ENCODE measurements around the gene EDN2.

Gene EDN2

DNA sequence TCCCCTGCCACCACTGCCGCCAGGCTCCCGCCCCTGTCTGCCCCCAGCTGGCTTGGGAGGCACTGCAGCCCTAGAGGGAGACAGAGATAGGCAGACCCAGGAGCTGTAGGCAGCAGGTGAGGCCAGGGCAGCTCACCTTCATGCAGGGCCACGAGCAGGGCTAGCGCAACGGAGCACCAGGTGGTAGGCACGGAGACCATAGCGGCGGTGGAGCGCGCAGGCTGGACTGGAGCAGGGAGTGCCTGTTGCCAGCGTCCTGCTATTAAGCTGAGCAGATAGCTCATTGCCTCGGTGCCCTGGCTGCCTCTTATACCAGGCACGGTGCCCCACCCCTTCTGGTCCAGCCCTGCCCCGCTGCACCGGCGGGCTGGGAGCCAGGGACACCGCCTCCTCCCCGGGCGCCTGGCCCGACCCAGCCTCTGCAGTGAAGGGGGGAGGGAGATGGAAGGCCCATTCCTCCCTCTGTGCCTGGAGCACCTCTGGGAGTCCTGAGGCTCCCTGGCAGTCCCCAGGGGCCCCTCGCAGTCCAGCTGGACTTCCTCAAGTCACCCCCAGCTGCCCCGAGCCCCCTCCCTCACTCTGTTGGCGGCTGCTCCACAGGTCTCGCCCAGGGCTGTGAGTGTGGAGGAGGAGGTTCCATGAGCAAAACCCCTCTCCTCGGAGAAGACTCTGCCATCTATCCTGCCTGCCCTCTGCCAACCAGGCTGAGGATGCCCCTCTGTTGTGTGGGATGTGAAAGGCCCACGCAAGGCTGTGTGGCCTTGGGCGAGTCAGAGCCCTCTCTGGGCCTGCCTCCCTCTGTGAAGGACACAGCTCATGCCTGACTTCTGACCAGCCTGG is at the start of gene EDN2:
TSS of gene EDN2 (minus strand) at position 282 of the 840 bp plus-strand sequence. CDS start at position 200, 82 bp downstream.
- DNase-seq (ENCODE audit: low spot score) = no peak

DNA sequence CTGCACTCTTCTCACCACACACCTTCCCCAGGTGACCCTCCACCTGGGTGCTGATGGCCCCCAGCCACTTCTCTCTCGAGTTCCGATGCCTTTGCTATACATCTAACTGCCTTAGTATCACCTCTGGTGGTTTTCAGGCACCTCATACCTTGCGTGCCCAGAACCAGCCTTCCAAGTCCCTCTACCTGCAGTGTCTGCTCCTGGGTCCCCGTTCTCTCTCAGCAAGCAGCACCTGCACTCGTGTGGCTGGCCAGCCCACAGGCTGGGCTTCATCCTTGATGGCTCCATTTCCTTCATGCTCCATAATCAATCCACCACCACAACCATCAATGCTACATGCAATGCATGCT is 49.2 kb upstream of the EDN2 start:
- DNase-seq (ENCODE audit: low spot score) = no peak

DNA sequence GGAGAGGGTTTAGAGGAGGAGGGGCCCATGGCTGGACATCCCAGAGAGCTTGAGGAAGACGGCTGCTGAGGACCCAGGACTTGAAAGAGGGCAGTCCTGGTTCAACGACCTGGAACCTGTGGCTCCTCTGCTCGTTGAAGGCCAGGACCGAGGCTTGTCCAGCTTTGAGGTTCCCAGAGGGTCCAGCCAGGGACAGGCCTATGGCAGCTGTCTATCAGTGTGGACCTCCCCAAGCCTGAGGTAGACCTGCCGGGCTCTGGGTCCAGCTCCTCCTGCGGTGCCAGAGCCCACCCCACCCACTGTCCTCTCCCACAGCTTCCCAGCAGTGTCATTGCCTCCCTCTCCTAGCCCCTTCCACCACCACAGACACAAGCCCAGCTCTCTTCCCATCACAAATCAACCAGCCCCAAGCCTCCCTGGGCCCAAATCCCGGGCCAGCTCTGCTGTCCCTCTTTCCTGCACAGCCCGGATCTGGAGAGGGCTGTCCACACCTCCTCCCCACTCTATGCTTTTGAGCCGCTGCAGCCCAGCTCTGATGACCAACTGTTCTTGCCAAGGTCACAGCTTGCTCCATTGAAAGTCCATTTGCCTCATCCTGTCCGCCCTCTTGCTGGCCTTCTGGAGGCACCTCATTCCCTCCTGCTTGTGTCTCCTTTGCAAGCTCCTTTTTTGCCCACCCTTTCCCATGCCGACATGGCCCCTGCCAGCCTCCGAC is 48.7 kb upstream of the EDN2 start:
- DNase-seq (ENCODE audit: low spot score) = no peak

DNA sequence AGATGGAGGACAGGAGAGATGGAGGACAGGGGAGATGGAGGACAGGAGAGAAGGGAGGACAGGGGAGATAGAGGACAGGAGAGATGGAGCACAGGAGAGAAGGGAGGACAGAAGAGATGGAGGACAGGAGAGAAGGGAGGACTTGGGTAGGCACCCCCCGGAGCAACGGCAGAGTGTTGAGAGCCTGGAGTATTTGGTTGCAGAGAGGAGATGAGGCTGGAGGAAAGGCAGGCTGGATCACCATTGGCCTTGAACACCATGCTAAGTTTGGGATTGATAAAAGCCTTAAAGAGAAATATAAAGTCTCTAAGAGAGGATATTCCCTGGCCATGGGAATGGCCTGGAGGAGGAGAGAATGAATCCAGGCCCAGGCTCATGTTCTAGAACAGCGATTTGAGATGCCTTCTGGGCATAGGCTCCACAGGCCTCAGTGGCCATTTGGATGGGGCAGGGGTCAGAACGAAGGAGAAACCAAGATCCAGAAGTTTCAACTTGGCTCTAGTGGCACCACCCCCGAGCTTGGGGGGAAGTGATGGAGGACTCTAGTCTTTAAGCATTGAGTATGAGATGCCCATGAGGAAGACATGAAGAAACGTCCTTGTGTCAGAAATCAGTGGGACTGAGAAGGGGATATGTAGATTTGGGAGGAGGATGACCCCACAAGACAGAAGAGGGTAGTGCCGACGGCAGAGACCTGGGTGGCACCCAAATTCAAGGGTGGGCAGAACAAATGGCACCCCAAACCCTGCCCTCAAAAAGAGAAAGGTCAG is 47.9 kb upstream of the EDN2 start:
- no peak for DNase-seq (ENCODE audit: low spot score)

DNA sequence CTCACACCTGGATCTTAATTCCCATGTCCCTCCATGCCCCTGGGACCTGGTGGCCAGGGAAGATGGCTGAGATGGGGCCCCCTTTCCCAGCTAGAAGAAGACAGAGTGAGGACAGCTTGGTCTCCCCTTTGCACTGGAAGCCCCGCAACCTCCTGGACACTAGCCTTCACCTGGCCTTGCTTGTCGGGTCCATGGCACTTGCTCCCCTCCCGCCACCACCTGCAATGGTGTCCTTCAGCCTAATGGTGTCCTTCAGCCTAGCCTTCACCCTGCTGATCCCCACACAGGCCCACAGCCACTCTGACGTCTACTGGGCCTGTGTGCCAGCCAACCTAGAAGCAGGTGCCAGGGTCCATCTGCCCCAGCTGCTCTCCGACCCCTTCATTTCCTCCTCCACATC is 45.9 kb upstream of the EDN2 start:
- DNase-seq (ENCODE audit: low spot score) = no peak

DNA sequence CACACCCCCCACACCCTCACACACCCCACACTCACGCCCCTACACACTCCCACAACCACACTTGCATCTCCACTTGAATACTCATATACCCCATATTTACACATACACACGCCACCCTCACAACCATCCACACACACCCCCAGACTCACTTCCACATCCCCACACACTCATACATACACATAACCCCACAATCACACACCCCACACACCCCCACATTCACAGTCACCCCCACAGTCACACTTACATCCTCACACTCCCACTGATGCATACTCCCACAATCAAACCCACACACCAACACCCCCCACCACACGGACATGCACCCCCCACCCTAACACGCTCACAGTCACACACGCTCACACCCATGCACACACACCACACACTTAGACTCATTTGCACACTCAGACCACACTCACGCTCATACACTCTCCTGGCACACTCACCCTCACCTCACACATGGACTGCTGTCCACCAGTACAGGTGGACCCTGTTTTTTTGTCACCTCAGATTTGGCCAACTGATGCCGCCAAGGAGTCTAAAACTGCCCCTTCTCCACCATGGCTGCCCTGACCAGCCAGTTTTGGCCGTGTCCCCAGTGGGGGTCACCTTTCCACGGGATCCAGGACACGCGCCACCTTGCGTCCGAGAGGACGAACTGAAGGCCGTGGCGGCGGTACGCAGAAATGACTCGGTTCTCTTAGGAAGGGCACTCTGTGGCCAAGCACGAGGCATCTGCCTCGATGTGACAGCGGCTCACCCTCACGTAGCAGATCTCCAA is 45.3 kb upstream of the EDN2 start:
- DNase-seq (ENCODE audit: low spot score) = no peak

DNA sequence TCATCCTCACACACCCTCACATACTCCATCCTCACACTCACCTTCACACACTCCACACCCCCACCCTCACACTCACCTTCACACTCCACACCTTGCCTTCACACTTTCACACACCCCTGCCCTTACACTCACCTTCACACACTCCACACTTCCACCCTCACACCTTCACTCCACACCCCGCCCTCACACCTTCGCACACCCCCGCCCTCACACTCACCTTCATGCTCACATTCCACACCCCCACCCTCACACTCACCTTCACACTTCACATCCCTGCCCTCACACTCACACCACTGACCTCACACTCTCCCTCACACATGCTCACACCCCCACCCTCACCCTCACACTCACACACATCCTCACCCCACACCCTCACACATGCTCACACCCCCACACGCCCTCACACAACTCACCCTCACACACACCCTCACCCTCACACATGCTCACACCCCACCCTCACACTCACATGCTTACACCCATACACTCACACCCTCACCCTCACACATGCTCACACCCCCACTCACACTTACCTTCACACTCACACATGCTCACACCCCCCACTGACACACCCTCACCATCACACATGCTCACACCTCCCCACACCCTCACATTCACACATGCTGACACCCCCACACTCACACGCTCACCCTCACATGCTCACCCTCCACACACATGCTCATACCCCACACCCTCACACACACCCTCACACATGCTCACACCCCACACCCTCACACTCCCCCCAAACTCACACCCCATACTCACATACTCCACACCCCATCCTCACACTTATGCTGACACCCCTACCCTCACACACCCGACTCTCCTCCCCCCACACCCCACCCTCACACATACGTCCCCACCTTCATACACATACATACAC is 44.5 kb upstream of the EDN2 start:
- DNase-seq (ENCODE audit: low spot score) = no peak

DNA sequence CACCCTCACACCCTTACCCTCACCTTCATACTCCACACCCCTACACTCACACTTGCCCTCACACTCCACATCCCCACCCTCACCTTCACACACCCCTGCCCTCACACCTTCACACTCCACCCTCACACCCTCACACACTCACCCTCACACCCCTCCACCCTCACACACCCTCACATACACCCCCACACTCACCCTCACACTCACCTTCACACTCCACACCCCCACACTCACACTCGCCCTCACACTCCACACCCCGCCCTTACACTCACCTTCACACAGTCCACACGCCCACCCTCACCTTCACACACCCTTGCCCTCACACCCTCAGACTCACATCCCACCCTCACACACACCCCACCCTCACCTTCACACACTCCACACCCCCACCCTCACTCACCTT is 43.6 kb upstream of the EDN2 start:
- no peak for DNase-seq (ENCODE audit: low spot score)

DNA sequence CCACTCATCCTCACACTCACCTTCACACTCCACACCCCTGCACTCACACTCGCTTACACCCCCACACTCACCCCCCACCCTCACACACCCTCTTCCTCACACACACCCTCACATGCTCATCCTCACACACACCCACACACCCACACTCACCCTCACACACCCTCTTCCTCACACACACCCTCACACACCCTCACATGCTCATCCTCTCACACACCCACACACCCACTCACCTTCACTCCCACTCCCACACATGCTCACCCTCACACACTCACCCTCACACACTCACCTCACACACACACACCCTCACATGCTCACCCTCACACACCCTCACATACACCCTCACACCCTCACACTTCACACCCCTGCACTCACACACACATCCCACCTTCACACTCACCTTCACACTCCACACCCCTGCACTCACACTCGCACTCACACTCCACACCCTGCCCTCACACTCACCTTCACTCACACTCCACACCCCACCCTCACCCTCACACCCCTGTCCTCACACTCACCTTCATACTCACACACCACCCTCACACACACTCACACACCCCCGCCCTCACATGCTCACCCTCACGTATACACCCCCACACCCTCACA is 42.6 kb upstream of the EDN2 start:
- no peak for DNase-seq (ENCODE audit: low spot score)

DNA sequence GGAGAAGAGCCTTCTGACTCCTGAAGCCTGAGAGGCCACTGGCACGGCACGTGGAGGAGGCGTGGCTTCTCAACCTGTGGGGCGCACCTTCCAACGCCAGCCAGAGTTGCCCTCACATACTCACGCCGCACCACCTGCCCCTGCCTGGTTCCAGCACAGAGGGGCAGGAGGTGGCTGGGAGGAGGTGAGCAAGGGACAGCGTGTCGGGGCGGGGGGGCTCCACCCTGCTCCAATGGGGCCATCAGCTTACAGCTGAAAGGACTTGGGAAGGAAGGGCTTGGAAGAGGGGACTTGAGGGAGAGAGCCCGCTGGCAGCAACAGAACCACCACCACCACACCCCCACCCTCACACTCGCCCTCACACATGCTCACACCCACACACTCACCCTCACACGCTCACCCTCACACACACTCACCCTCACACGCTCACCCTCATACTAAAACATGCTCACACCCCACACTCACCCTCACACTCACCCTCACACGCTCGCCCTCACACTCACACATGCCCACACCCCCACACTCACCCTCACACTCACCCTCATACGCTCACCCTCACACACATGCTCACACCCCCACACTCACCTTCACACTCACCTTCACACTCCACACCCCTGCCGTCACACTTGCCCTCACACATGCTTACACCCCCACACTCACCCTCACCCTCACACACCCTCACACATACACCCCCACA is 41.6 kb upstream of the EDN2 start:
- no peak for DNase-seq (ENCODE audit: low spot score)

DNA sequence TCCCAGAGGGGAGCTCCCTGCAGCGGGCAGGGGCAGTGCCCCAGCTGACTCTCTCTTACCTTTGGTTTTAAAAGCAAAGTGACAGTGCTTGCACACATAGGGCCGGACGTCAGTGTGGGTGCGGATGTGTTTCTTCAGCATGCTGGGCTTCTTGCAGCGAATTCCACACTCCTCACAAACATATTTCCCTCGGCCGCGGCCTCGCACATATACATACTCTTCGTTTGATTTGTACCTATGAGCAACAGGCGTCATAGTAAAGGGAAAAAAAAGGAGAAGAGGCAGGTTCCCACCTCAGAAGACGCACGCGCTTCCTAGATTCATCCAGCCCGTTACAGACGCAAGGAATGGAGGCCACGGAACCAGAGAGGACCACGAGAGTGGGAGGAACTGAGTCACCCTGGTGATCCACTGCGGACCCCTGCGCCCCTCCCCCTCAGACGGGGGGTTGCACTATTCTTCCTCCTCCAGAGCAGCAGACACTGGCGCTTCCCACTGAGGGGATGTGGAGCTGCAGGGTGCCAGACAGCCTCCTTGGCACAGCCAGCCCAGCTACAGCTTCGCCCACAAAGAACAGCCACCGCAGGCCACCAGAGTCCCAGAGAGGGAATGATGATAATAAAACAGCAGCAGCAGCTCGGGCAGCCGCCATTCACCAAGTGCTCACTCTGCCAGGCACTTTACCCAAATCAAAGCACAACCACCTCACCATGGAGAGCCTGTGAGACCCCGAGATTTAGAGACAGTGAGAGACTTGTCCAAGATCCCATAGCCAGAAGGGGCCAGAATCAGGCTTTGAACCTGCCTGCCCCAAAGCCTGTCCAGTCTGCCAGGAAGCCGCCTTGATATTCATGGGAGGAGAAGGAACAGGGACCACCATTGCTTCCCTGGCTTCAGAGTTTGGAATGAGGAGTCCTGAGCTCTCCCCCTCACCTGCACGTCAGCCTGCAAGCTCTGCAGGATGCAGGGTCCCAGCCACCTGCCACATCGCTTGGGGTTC is 40.5 kb upstream of the EDN2 start:
- DNase-seq (ENCODE audit: low spot score) = no peak

DNA sequence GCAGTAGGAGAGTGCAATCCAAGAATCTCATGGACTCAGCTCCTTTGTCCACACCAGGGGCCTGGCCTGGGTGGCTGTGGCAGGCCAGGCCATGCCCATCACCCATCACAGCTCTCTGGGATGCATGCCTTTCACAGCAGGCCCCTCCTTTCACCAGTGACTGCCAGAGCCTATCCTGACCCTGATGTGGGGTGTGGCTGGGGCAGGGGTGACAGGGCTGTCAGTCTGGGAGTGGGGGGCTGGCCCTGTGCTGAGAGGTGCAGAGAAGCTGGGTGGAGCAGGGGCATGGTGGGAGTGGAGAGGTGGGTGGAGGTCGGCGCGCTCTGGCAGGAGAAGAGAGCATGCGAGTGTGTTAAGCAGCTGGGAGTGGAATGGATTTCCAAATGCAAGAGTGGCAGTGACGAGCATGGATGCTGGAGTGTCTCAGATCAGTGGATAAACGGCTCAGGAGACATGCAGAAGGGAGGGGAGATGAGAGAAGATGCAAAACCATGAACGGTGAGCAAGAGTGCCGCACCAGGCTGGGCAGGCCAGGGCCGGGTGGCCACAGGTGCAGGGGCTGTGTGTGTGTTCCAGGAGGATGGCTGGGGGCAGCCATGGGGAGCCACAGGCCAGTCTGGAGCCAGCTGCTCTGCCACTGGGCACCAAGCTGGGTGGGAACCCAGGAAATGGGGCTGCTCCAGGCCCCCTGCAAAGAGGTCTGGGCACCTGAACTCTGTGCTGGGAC is 39.6 kb upstream of the EDN2 start:
- DNase-seq (ENCODE audit: low spot score) = no peak

DNA sequence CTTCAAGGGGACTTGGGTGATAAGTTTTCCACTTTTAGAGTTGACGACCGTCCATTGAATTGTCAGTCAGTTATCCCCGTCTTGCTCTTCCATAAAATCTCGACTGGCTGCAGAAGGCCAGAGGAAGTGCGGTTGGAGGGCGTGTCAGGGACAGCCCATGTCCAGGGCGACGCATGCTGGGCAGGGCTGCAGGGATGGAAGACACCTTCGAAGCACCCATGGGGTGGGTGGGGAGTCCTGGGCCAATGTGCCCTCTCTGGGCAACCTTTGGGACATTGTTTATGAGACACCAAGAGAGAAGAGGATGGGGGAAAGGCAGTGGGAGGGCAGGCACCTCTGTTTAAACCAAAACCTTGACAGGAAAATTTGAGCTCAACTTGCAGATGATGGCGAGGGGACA is 38.6 kb upstream of the EDN2 start:
- no peak for DNase-seq (ENCODE audit: low spot score)

DNA sequence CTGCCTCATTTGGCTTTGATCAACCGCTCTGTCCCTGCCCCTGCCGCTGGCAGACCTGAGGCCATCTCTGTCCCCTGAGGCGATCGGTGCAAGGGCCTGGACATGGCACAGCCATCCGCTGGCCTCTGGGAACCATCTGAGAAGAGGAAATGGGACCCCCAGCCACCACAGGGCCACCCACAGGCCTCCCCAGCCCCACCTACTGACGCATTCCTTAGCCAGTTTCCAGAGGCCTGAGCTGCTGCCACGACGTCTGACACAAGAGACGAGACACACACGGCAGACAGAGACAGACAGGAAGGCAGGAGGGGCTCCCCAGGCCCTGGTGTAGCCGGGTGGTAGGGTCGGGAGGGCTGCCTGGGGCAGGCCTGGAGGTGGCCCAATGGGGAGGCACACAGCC is 37.3 kb upstream of the EDN2 start:
- DNase-seq (ENCODE audit: low spot score) = no peak

DNA sequence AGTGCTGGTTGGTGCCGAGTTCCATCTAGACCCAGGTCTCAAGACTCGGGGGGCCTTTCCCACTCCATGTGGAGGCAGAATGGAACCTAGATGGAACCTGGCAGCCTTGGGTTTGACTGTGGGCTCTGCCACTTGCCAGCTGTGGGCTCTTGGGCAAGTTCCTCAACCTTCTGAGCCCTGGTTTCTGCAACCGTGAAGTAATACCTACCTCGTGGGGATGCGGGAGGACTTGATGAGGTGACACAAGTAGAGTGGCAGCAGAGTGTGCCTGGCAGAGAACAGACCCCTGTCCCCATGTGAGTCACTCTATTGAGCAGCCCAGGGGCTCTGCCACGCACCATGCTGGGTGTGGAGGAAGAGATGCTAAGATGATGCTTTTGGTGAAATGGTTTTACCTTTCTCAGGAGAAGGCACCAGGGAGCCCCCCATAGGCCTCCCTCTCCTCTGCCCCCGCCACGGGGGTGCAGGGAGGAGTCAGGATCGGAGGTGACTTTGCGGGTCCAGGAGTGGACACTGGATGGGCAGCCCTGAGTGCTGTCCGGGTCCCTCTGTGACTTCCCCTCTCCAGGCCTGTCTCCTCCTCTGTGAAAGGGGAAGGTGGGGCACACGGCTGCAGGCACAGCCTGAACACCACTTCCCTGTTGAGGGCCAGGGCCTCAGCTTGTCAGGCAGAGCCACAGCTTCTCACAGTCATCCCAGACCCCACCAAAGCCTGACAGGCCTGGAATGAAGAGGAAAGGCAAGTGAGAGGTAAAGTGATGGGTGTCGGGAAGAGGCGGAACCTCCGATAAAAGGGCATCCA is 36.7 kb upstream of the EDN2 start:
- DNase-seq (ENCODE audit: low spot score) = no peak

DNA sequence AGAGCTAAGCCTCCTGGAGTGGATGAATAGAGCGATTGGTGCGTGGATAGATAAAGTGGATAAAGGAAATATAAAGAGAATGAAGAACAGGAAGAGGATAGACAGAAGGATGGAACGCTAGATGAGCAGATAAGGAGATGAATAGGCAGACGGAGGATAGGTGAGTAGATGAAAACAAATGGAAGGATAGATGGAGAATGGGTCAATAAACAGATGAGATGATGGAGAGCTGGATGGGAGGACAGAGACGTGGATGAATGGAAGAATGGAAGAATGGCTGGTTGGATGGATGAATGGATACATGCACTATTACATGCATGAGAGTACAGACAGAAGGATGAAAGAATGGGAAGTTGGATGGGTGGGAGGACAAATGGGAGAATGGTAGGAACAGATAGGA is 35.2 kb upstream of the EDN2 start:
- DNase-seq (ENCODE audit: low spot score) = no peak

DNA sequence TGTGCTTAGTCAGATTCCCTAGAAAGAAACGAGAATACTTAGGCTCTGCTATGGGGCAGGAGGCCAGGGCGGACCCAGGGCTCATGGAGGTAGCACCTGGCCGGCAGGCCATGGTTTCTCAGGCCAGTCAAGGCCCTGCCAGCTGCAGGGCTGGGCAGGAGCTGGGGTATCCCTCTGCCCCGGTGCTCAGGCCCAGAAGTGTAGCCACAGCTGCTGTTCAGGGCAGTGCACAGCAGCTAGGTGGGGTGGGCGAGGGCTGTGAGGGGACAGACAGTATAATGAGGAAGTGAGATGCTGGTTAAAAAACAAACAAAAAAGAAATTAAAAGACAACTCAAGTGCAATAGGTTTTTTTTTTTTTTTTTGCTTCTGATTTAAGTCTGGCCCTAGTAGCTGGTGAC is 34.0 kb upstream of the EDN2 start:
- no peak for DNase-seq (ENCODE audit: low spot score)
